Uterus (tissue), 4 donors: ENCODE data around the gene NRDE2. TPM values are rescaled to one million over a fixed set of nuclear protein-coding genes. Genes with fewer than 3 reads are reported as not detected.

Source experiments
- DNase-seq, 2 donors: peaks; one replicate each; pipeline ENCODE4 v3.0.0-alpha.2; 2019 to 2020
- H3K27ac ChIP-seq, 2 donors: fragments of 200-600 bp; sonication (generic); 1 replicate in 1 of 2; 2 replicates in 1 of 2; pipeline ENCODE4 v1.5.1; 2016 to 2018
- H3K27me3 ChIP-seq, 2 donors: fragments of 200-600 bp; sonication (generic); one replicate each; pipeline ENCODE4 v1.5.1; 2018 to 2019; ENCODE audit warnings: control low read depth in 1 of 2
- H3K36me3 ChIP-seq, 2 donors: fragments of 200-600 bp; sonication (generic); one replicate each; pipeline ENCODE4 v1.5.1; 2019; ENCODE audit warnings: control low read depth in 1 of 2
- H3K4me1 ChIP-seq, 2 donors: fragments of 200-600 bp; sonication (generic); one replicate each; pipeline ENCODE4 v1.5.1; 2018 to 2019; ENCODE audit warnings: control low read depth in 1 of 2
- H3K4me3 ChIP-seq, 2 donors: fragments of 200-600 bp; sonication (generic); 1 replicate in 1 of 2; 2 replicates in 1 of 2; pipeline ENCODE4 v1.5.1; 2018 to 2019; ENCODE audit warnings: mild to moderate bottlenecking in 1 of 2
- H3K9me3 ChIP-seq, 2 donors: fragments of 200-600 bp; sonication (generic); one replicate each; pipeline ENCODE4 v1.5.1; 2019; ENCODE audit warnings: control low read depth in 1 of 2
- POLR2A ChIP-seq, 2 donors: fragments of 450-650 bp; IDR thresholded peaks; one replicate each; pipeline ENCODE4 v1.6.1; 2016; ENCODE audit warnings: antibody characterized with exemption in 2 of 2, mild to moderate bottlenecking in 1 of 2, moderate library complexity in 1 of 2
- intact Hi-C: fragments of 100-400 bp; cut with DNase I; formaldehyde crosslinking; loops from one replicate; pipeline ENCODE4 v1.15.1; 2023; ENCODE audit warnings: low total_unique reads
- total RNA-seq, 4 donors: library from RNA; depleted of rRNA in 3 of 4; stranded (reverse); fragments of >200 nt in 3 of 4; gene quantifications; one replicate each; pipeline versions ENCODE4 v1.1.0 to v1.2.4, GENCODE V29; 2014 to 2023
- TF ChIP-seq, protein P1 (sequence below), 4 experiments: fragments of 200-600 bp in 2 of 4; fragments of 450-650 bp in 2 of 4; sonication (generic) in 2 of 4; IDR thresholded peaks; one replicate each; pipeline ENCODE4 v1.5.1; 2016 to 2019; ENCODE audit warnings: antibody characterized with exemption in 4 of 4, mild to moderate bottlenecking in 2 of 4, moderate library complexity in 1 of 4
- donor health status: DM: yes; HTN: yes; CAD: no.

Gene NRDE2
- total RNA-seq, 4 donors from 2014 or later: 2.1 to 31.1 (median 27.0) TPM

DNA sequence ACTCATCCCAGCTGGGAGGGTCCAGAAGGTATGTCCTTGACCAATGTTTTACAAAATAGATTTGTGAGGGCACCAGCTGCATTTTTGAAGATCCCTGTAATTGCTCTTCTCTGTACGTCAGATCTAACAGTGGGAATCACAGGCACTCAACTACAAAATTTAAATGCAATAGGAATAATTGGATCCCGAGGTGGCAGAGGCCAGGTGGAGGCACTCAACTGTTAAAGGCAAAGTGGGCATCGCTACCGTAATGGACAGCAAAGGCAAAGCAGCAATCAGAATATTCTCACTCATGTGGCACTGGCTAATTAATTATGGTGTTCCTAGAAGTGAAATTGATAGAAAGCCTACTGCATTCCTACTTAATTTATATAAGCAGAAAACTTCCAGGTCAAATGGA, 103.3 kb downstream of the NRDE2 start:
- intact Hi-C loops: no loop called here
- Histone ChIP-seq H3K9me3 (peaks cover 0 to 3% of the 10 kb centered on the region in 2 donors), H3K4me3 (no peak overlapping the region), H3K27ac (no peak overlapping the region), H3K36me3 (no peaks in the 10 kb centered on the region), H3K4me1 (no peaks in the 10 kb centered on the region), H3K27me3 (no peaks in the 10 kb centered on the region)
- TF ChIP-seq, protein P1, sequence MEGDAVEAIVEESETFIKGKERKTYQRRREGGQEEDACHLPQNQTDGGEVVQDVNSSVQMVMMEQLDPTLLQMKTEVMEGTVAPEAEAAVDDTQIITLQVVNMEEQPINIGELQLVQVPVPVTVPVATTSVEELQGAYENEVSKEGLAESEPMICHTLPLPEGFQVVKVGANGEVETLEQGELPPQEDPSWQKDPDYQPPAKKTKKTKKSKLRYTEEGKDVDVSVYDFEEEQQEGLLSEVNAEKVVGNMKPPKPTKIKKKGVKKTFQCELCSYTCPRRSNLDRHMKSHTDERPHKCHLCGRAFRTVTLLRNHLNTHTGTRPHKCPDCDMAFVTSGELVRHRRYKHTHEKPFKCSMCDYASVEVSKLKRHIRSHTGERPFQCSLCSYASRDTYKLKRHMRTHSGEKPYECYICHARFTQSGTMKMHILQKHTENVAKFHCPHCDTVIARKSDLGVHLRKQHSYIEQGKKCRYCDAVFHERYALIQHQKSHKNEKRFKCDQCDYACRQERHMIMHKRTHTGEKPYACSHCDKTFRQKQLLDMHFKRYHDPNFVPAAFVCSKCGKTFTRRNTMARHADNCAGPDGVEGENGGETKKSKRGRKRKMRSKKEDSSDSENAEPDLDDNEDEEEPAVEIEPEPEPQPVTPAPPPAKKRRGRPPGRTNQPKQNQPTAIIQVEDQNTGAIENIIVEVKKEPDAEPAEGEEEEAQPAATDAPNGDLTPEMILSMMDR (IDR thresholded peaks at IDR 0.05): no peak
- no peak for TF ChIP-seq POLR2A (IDR thresholded peaks at IDR 0.05)
- no peak for DNase-seq

Other genes starting within 250 kb of the NRDE2 start
- 100 to 1,000 TPM in 1 of 4 donors, 10 to 100 TPM in 3; 38.2 to 142 (median 53.8) TPM for gene PSMC1, start 75.4 kb downstream of the NRDE2 start, total RNA-seq
- 100 to 1,000 TPM; 155 to 248 (median 201) TPM for gene CALM1, start 65.1 kb upstream of the NRDE2 start, total RNA-seq